ENCODE results near the gene NXPH3. TPM values are rescaled to one million over a fixed set of nuclear protein-coding genes. Genes with fewer than 3 reads are reported as not detected.

The NXPH3 gene
- total RNA-seq, 2 experiments from 2014 or later = 0.20 to 0.29 TPM

- TF ChIP-seq CTCF (IDR thresholded peaks at IDR 0.05) = no peak
- peaks cover 28% of the 10 kb centered on the region for H3K4me1 Mint-ChIP-seq (ENCODE audit: low read depth)
- peak overlapping the region; percentile 86 for H3K4me3 Mint-ChIP-seq
- H3K36me3 Mint-ChIP-seq (ENCODE audit: low read depth) = no peaks in the 10 kb centered on the region
- CTCF ChIA-PET = interaction anchor here (0.6 to 22.8 kb wide), 35 partner anchors 10 to 427 kb away, joined by 3 to 780 read pairs (median 4); partner anchors contain the start of genes DLX3, KAT7, SLC35B1 and SPOP
- POLR2A ChIA-PET = interaction anchor here (0.6 to 3.5 kb wide), 5 partner anchors 121 to 137 kb away, joined by 3 to 13 read pairs (median 6); partner anchors contain the start of gene SLC35B1
- H3K27ac Mint-ChIP-seq = no peak overlapping the region
- peaks cover 34% of the 10 kb centered on the region for H3K27me3 Mint-ChIP-seq
- intact Hi-C loops (cut with micrococcal nuclease) = loop anchor here (2.0 to 10.0 kb wide), 4 partner anchors 126 to 424 kb away; partner anchors contain the start of genes DLX3 and KAT7
- no peaks in the 10 kb centered on the region for H3K9me3 Mint-ChIP-seq
- ATAC-seq = no peak
- no peak for DNase-seq
Measured at GRCh38 chr17:49570540-49571242, 5.0 kb upstream of the NXPH3 start.

DNA sequence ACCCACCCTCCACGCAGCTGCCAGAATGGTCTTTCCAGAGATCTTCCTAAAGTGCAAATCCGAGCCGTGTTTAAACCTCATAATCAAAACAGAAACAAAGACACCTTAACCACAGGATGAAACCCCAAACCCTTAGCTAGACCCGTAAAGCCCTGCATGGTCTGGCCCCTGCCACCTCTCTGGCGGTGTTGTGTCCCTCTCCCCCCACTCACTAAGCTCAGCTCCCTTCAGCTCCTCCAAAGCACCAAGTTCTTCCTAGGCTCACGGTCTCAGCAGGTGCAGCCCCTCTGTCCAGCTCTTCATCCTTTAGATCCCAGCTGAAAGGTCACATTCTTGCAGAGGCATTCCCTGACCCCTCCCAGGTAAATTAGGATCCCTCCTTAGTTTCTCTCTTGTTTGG lies 4.4 kb upstream of the NXPH3 start:
- H3K27ac Mint-ChIP-seq = no peak overlapping the region
- H3K4me1 Mint-ChIP-seq (ENCODE audit: low read depth) = peaks cover 22% of the 10 kb centered on the region
- no peak overlapping the region for H3K4me3 Mint-ChIP-seq
- no peaks in the 10 kb centered on the region for H3K36me3 Mint-ChIP-seq (ENCODE audit: low read depth)
- no peak for DNase-seq
- intact Hi-C loops (cut with micrococcal nuclease) = loop anchor here (2.0 to 10.0 kb wide), 4 partner anchors 126 to 424 kb away; partner anchors contain the start of genes DLX3 and KAT7
- CTCF ChIA-PET = interaction anchor here (0.9 to 22.8 kb wide), 7 partner anchors 14 to 426 kb away, joined by 3 to 780 read pairs (median 4); partner anchors contain the start of gene SLC35B1
- peaks cover 34% of the 10 kb centered on the region for H3K27me3 Mint-ChIP-seq
- TF ChIP-seq CTCF (IDR thresholded peaks at IDR 0.05) = no peak
- H3K9me3 Mint-ChIP-seq = no peaks in the 10 kb centered on the region
- POLR2A ChIA-PET = interaction anchor here (1.5 to 3.5 kb wide), 2 partner anchors 122 to 136 kb away, joined by 6 to 13 read pairs; partner anchors contain the start of gene SLC35B1
- no peak for ATAC-seq

DNA sequence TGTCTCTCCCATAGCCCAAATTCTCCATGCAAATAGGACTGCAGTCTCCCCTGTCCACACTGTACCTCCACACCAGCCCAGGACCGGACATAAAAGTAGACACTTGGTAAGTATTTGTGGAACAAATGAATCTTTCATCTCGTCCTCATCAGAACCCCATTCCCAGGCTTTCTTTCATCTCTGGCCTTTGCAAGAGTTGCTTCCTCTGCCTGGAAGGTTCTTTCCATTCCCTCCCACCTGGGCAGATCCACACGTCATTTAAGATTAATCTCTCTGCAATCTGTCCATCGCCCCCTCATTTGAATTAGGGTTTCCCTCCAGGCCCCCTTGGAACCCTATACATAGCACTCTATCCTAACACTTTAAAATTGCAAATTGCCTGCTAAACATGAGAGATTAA lies 3.9 kb upstream of the NXPH3 start:
- H3K36me3 Mint-ChIP-seq (ENCODE audit: low read depth) = no peaks in the 10 kb centered on the region
- H3K4me1 Mint-ChIP-seq (ENCODE audit: low read depth) = peaks cover 22% of the 10 kb centered on the region
- DNase-seq (no peak), ATAC-seq (no peak)
- H3K27me3 Mint-ChIP-seq = peaks cover 35% of the 10 kb centered on the region
- ChIA-PET POLR2A (interaction anchor here (3.5 kb wide), 1 partner anchor 136 kb away, joined by 13 read pairs; the partner anchor contains the start of gene SLC35B1), CTCF (interaction anchor here (0.9 to 22.8 kb wide), 6 partner anchors 15 to 426 kb away, joined by 3 to 780 read pairs (median 6); partner anchors contain the start of gene SLC35B1)
- H3K9me3 Mint-ChIP-seq = no peaks in the 10 kb centered on the region
- H3K27ac Mint-ChIP-seq = no peak overlapping the region
- intact Hi-C loops (cut with micrococcal nuclease) = loop anchor here (2.0 to 10.0 kb wide), 4 partner anchors 125 to 423 kb away; partner anchors contain the start of genes DLX3 and KAT7
- no peak overlapping the region for H3K4me3 Mint-ChIP-seq
- TF ChIP-seq CTCF (IDR thresholded peaks at IDR 0.05) = no peak

DNA sequence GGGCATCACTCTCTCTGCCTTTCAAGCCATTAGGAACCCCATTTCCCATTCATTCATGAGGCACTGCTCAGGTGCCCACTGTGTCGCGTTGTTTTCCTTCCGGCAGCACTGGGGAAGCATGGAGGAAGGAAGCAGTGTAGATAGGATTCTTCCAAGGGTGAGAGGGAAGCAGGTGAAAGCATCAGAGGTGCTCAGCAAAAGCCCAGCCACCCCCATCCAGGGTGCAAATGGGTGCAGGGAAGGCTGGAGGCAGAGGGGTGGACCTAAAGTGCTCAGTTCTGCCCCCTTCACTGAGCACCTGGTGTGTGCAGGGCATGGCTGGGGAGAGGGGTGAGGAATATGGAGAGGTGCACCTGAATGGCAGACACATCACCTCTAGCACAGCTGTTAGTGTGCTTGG lies 3.4 kb upstream of the NXPH3 start:
- CTCF ChIA-PET = interaction anchor here (2.4 to 22.8 kb wide), 2 partner anchors 15 to 130 kb away, joined by 9 to 780 read pairs; partner anchors contain the start of gene SLC35B1
- Mint-ChIP-seq H3K27me3 (peaks cover 40% of the 10 kb centered on the region), H3K27ac (no peak overlapping the region), H3K36me3 (ENCODE audit: low read depth) (no peaks in the 10 kb centered on the region), H3K4me3 (no peak overlapping the region), H3K4me1 (ENCODE audit: low read depth) (peaks cover 24% of the 10 kb centered on the region), H3K9me3 (no peaks in the 10 kb centered on the region)
- intact Hi-C loops (cut with micrococcal nuclease) = loop anchor here (10.0 kb wide), 3 partner anchors 213 to 423 kb away; partner anchors contain the start of genes DLX3 and KAT7
- ATAC-seq (no peak), DNase-seq (no peak)
- no peak for TF ChIP-seq CTCF (IDR thresholded peaks at IDR 0.05)
- POLR2A ChIA-PET = interaction anchor here (1.2 kb wide), 1 partner anchor 126 kb away, joined by 3 read pairs; no protein-coding TSS in a partner anchor
